ENCODE data around the gene B9D1.

GRCh38 chr17:19347323-19348080 lies 15.0 kb downstream of the B9D1 start:
- TF ChIP-seq CTCF (IDR thresholded peaks at IDR 0.05) (no peak), POLR2A (IDR thresholded peaks at IDR 0.05) (no peak)

All from testis (tissue), 2 donors.